Umbilical cord (tissue), 1 donor: Measurements from ENCODE around the gene ZNF688. TPM values are rescaled to one million over a fixed set of nuclear protein-coding genes. Genes with fewer than 3 reads are reported as not detected.

Experiments used
- total RNA-seq: library from RNA; depleted of rRNA; stranded (reverse); fragments of >200 nt; gene quantifications from one replicate; pipeline ENCODE4 v1.2.3, GENCODE V29; 2014; ENCODE audit warnings: low replicate concordance; ENCODE audit not compliant: insufficient read depth

Gene ZNF688
- total RNA-seq, 1 donor from 2014 or later = 5.1 TPM

Other genes starting within 250 kb of the ZNF688 start
- gene CD2BP2, start 216.4 kb downstream of the ZNF688 start, total RNA-seq = 20.9 TPM
- gene TBC1D10B, start 201.2 kb downstream of the ZNF688 start, total RNA-seq = 35.6 TPM
- not detected for gene MYL11, start 196.9 kb downstream of the ZNF688 start, total RNA-seq
- 8.9 TPM for gene SEPTIN1, start 189.2 kb downstream of the ZNF688 start, total RNA-seq
- 14.2 TPM for gene ZNF48, start 176.3 kb downstream of the ZNF688 start, total RNA-seq
- 12.0 TPM for gene ZNF771, start 164.1 kb downstream of the ZNF688 start, total RNA-seq
- gene DCTPP1, start 141.7 kb downstream of the ZNF688 start, total RNA-seq = 10.1 TPM
- gene SEPHS2, start 125.8 kb downstream of the ZNF688 start, total RNA-seq = 6.3 TPM
- 3.1 TPM for gene ITGAL, start 99.0 kb downstream of the ZNF688 start, total RNA-seq
- gene ZNF768, start 45.1 kb downstream of the ZNF688 start, total RNA-seq = 14.7 TPM
- 5.5 TPM for gene ZNF747, start 36.9 kb downstream of the ZNF688 start, total RNA-seq
- 4.1 TPM for gene ZNF764, start 13.3 kb downstream of the ZNF688 start, total RNA-seq
- gene ZNF785, start 14.0 kb upstream of the ZNF688 start, total RNA-seq = 17.3 TPM
- 8.2 TPM for gene ZNF689, start 38.7 kb upstream of the ZNF688 start, total RNA-seq
- 0.96 TPM for gene PRR14, start 79.2 kb upstream of the ZNF688 start, total RNA-seq
- gene FBRS, start 86.7 kb upstream of the ZNF688 start, total RNA-seq = 13.5 TPM
- 22.6 TPM for gene SRCAP, start 127.5 kb upstream of the ZNF688 start, total RNA-seq
- gene PHKG2, start 176.7 kb upstream of the ZNF688 start, total RNA-seq = 5.5 TPM
- gene CFAP119, start 190.3 kb upstream of the ZNF688 start, total RNA-seq = not detected
- 28.6 TPM for gene RNF40, start 190.6 kb upstream of the ZNF688 start, total RNA-seq
- 5.1 TPM for gene ZNF629, start 215.5 kb upstream of the ZNF688 start, total RNA-seq